Measurements from ENCODE around the gene BCDIN3D. TPM values are rescaled to one million over a fixed set of nuclear protein-coding genes. Genes with fewer than 3 reads are reported as not detected.

Gene BCDIN3D
- total RNA-seq, 1 donor from 2014 or later: 3.1 TPM

DNA sequence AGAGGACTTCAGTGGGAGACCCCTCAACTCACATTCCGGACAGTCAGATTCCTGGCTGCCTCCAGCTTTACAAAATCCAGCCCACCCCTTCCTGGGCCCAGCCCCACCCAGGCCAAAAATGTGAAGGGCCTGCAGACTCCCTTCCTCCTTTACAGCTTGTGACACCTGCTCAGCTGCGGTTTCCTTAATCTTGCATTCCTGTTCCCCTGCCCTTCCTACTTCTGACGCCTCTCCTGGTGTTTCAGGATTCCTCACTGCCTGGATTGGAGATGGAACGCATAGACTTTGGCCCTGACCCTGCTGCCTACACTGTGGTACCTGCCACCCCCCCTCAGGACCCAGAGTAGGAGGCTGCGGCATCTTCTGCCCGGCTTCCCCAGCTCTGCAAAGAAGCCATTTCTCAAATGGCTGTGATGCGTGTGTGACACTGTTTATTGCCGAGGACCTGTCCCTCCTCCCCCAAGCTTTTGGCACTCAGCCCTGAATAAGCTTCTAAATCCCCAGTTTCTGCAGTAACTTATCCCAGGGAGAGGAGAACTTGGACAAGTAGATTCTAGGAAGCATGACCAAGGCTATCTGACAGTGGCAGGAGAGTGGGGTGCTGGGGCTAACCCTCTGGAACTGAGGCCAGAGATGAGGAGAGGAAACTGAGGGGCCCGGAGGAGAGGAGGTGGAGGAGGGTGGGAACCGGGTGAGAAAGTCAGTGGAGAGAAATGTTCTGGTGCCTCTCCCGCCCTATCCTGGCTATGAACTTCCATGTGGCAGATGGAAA is 24.9 kb upstream of the BCDIN3D start:
- no peak overlapping the region for H3K27ac ChIP-seq (ENCODE audit: low read depth, low read length)
- no peak overlapping the region for H3K4me2 ChIP-seq (ENCODE audit: low read length)
- no peaks in the 10 kb centered on the region for H4K20me1 ChIP-seq (ENCODE audit: insufficient read depth, low read length)
- H3K27me3 Mint-ChIP-seq (ENCODE audit: low read depth, unreplicated experiment): peaks cover 56% of the 10 kb centered on the region
- no peaks in the 10 kb centered on the region for H3K9me3 ChIP-seq (ENCODE audit: insufficient read depth, low read depth, low read length)
- H3K79me2 ChIP-seq (ENCODE audit: insufficient read depth, low read length): no peaks in the 10 kb centered on the region
- H3K4me1 ChIP-seq (ENCODE audit: insufficient read depth, low read length): peaks cover 11% of the 10 kb centered on the region
- H3K4me3 ChIP-seq (ENCODE audit: insufficient read depth, low read depth, low read length): no peak overlapping the region
- DNase-seq (ENCODE audit: low read depth): no peak
- peaks cover 2% of the 10 kb centered on the region for H3K9me3 Mint-ChIP-seq (ENCODE audit: unreplicated experiment)
- TF ChIP-seq EZH2 (IDR thresholded peaks at IDR 0.05; ENCODE audit: insufficient read depth, low read length): no peak
- TF ChIP-seq, protein P1, sequence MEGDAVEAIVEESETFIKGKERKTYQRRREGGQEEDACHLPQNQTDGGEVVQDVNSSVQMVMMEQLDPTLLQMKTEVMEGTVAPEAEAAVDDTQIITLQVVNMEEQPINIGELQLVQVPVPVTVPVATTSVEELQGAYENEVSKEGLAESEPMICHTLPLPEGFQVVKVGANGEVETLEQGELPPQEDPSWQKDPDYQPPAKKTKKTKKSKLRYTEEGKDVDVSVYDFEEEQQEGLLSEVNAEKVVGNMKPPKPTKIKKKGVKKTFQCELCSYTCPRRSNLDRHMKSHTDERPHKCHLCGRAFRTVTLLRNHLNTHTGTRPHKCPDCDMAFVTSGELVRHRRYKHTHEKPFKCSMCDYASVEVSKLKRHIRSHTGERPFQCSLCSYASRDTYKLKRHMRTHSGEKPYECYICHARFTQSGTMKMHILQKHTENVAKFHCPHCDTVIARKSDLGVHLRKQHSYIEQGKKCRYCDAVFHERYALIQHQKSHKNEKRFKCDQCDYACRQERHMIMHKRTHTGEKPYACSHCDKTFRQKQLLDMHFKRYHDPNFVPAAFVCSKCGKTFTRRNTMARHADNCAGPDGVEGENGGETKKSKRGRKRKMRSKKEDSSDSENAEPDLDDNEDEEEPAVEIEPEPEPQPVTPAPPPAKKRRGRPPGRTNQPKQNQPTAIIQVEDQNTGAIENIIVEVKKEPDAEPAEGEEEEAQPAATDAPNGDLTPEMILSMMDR (IDR thresholded peaks at IDR 0.05; ENCODE audit: insufficient read depth, low read depth, low read length): no peak
- H3K36me3 ChIP-seq (ENCODE audit: insufficient read depth, low read length): no peaks in the 10 kb centered on the region
- peak overlapping the region; percentile 68 for H3K4me3 Mint-ChIP-seq (ENCODE audit: unreplicated experiment)
- no peak overlapping the region for H3K9ac ChIP-seq (ENCODE audit: low read length)
- no peak overlapping the region for H3K27ac Mint-ChIP-seq (ENCODE audit: unreplicated experiment)
- H3K4me1 Mint-ChIP-seq (ENCODE audit: low read depth, unreplicated experiment): peaks cover 16% of the 10 kb centered on the region
- no peak overlapping the region for H2AFZ ChIP-seq (ENCODE audit: low read depth, low read length)
- peaks cover 8% of the 10 kb centered on the region for H3K27me3 ChIP-seq (ENCODE audit: insufficient read depth, low read length)
- no peak for FAIRE-seq
- H3K36me3 Mint-ChIP-seq (ENCODE audit: low read depth, unreplicated experiment): no peaks in the 10 kb centered on the region

DNA sequence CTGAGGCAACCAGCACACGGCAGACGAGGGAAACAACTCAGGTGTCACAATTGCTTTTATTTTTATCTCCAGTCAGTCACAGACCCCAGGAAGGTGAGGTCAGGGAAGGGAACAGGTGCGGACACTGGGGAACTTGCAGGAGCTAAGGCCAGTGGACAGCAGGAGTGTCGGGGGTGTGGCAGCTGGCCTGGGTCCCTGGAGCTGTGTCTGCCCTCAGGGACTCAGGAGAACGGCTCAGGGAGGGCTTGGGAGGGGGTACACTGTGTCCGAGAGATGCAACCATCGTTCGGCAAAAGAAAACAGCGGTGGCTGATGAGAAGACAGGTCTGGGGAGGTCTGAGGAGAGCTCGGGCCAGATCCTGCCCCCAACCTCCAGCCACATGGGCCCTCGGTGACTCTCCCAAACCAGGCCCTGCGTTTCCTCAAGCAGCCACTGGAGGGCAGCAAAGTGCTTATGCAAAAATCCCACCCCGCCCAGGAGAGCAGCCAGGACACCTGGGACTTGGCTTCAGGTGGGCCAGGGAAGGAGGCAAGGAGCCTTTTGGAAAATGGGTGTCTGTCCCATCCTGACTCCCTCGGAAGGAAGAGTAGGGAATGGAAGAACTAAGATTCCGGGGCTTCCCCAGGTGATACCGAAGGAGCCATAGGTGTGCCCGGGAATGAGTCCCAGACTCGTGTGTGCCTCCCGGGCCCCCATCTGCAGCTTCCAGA is 24.1 kb upstream of the BCDIN3D start:
- Histone ChIP-seq H3K4me3 (ENCODE audit: insufficient read depth, low read depth, low read length) (no peak overlapping the region), H3K27ac (ENCODE audit: low read depth, low read length) (no peak overlapping the region), H3K36me3 (ENCODE audit: insufficient read depth, low read length) (no peaks in the 10 kb centered on the region), H4K20me1 (ENCODE audit: insufficient read depth, low read length) (no peaks in the 10 kb centered on the region), H3K4me1 (ENCODE audit: insufficient read depth, low read length) (peaks cover 11% of the 10 kb centered on the region), H3K9ac (ENCODE audit: low read length) (no peak overlapping the region), H3K27me3 (ENCODE audit: insufficient read depth, low read length) (peaks cover 8% of the 10 kb centered on the region), H3K9me3 (ENCODE audit: insufficient read depth, low read depth, low read length) (no peaks in the 10 kb centered on the region), H3K4me2 (ENCODE audit: low read length) (no peak overlapping the region), H3K79me2 (ENCODE audit: insufficient read depth, low read length) (no peaks in the 10 kb centered on the region), H2AFZ (ENCODE audit: low read depth, low read length) (peak overlapping the region; percentile 23)
- no peak overlapping the region for H3K4me3 Mint-ChIP-seq (ENCODE audit: unreplicated experiment)
- no peaks in the 10 kb centered on the region for H3K36me3 Mint-ChIP-seq (ENCODE audit: low read depth, unreplicated experiment)
- peaks cover 48% of the 10 kb centered on the region for H3K27me3 Mint-ChIP-seq (ENCODE audit: low read depth, unreplicated experiment)
- H3K9me3 Mint-ChIP-seq (ENCODE audit: unreplicated experiment): peaks cover 2% of the 10 kb centered on the region
- FAIRE-seq (no peak), DNase-seq (ENCODE audit: low read depth) (no peak)
- H3K4me1 Mint-ChIP-seq (ENCODE audit: low read depth, unreplicated experiment): peaks cover 16% of the 10 kb centered on the region
- H3K27ac Mint-ChIP-seq (ENCODE audit: unreplicated experiment): no peak overlapping the region
- TF ChIP-seq, protein P1 (IDR thresholded peaks at IDR 0.05; ENCODE audit: insufficient read depth, low read depth, low read length): peak; percentile 84
- TF ChIP-seq EZH2 (IDR thresholded peaks at IDR 0.05; ENCODE audit: insufficient read depth, low read length): no peak

Measured in astrocyte (in vitro differentiated cells and primary cell).